ENCODE data around the gene SFT2D3. TPM values are rescaled to one million over a fixed set of nuclear protein-coding genes. Genes with fewer than 3 reads are reported as not detected.

The SFT2D3 gene
- polyA plus RNA-seq, 1 donor from 2014 or later, result 6.2 TPM

DNA sequence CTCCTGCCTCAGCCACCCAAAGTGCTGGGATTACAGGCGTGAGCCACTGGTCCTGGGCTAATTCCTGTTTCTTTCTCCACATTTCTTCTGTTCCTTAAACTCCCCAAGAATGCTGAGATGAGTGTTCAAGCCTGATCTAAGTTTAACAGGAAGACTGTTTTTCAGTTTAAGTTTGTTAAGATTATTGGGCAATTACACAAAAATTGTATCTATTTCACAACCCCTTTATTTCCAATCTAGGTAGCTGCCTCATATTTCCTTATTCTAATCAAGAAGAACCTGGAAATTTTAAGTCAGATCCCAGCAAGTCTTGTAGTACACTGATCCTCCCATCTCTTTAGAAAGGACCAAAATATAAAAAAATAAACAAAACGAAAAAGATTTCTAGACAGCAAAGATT lies 11.7 kb downstream of the SFT2D3 start:
- Histone ChIP-seq H3K9ac (ENCODE audit: low read length) (no peak overlapping the region), H3K9me3 (ENCODE audit: low read length) (no peaks in the 10 kb centered on the region), H3K4me2 (ENCODE audit: low read length) (no peak overlapping the region), H3K4me3 (ENCODE audit: low read length) (no peak overlapping the region), H2AFZ (ENCODE audit: low read depth, low read length) (no peak overlapping the region), H3K27me3 (ENCODE audit: insufficient read depth, low read depth, low read length) (no peaks in the 10 kb centered on the region), H3F3A (ENCODE audit: insufficient read depth, low read length, poor library complexity, severe bottlenecking) (no peaks in the 10 kb centered on the region), H3K36me3 (ENCODE audit: insufficient read depth, low read length) (peaks cover 4% of the 10 kb centered on the region), H3K9me2 (ENCODE audit: insufficient read depth, low read length) (no peaks in the 10 kb centered on the region), H3K79me2 (replicated peaks; ENCODE audit: insufficient read depth, low read length) (no peaks in the 10 kb centered on the region), H4K20me1 (ENCODE audit: insufficient read depth) (no peaks in the 10 kb centered on the region), H3K27ac (ENCODE audit: low read length) (no peak overlapping the region)
- no peak for TF ChIP-seq SMC3 (conservative IDR thresholded peaks at IDR 0.05; ENCODE audit: poor library complexity)
- TF ChIP-seq RAD21 (conservative IDR thresholded peaks at IDR 0.05), result no peak
- TF ChIP-seq, protein P1, sequence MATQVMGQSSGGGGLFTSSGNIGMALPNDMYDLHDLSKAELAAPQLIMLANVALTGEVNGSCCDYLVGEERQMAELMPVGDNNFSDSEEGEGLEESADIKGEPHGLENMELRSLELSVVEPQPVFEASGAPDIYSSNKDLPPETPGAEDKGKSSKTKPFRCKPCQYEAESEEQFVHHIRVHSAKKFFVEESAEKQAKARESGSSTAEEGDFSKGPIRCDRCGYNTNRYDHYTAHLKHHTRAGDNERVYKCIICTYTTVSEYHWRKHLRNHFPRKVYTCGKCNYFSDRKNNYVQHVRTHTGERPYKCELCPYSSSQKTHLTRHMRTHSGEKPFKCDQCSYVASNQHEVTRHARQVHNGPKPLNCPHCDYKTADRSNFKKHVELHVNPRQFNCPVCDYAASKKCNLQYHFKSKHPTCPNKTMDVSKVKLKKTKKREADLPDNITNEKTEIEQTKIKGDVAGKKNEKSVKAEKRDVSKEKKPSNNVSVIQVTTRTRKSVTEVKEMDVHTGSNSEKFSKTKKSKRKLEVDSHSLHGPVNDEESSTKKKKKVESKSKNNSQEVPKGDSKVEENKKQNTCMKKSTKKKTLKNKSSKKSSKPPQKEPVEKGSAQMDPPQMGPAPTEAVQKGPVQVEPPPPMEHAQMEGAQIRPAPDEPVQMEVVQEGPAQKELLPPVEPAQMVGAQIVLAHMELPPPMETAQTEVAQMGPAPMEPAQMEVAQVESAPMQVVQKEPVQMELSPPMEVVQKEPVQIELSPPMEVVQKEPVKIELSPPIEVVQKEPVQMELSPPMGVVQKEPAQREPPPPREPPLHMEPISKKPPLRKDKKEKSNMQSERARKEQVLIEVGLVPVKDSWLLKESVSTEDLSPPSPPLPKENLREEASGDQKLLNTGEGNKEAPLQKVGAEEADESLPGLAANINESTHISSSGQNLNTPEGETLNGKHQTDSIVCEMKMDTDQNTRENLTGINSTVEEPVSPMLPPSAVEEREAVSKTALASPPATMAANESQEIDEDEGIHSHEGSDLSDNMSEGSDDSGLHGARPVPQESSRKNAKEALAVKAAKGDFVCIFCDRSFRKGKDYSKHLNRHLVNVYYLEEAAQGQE (IDR thresholded peaks at IDR 0.05; ENCODE audit: borderline replicate concordance), result no peak
- no peak for TF ChIP-seq TAF1 (IDR thresholded peaks at IDR 0.05; ENCODE audit: low read depth)
- TF ChIP-seq, protein P2, sequence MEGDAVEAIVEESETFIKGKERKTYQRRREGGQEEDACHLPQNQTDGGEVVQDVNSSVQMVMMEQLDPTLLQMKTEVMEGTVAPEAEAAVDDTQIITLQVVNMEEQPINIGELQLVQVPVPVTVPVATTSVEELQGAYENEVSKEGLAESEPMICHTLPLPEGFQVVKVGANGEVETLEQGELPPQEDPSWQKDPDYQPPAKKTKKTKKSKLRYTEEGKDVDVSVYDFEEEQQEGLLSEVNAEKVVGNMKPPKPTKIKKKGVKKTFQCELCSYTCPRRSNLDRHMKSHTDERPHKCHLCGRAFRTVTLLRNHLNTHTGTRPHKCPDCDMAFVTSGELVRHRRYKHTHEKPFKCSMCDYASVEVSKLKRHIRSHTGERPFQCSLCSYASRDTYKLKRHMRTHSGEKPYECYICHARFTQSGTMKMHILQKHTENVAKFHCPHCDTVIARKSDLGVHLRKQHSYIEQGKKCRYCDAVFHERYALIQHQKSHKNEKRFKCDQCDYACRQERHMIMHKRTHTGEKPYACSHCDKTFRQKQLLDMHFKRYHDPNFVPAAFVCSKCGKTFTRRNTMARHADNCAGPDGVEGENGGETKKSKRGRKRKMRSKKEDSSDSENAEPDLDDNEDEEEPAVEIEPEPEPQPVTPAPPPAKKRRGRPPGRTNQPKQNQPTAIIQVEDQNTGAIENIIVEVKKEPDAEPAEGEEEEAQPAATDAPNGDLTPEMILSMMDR (IDR thresholded peaks at IDR 0.05; ENCODE audit: poor library complexity, severe bottlenecking), result no peak
- TF ChIP-seq POLR2AphosphoS5 (IDR thresholded peaks at IDR 0.05), result no peak
- no peak for TF ChIP-seq MXI1 (conservative IDR thresholded peaks at IDR 0.05; ENCODE audit: poor library complexity, severe bottlenecking)
- TF ChIP-seq EP300 (conservative IDR thresholded peaks at IDR 0.05; ENCODE audit: poor library complexity, severe bottlenecking), result no peak
- no peak for TF ChIP-seq EZH2 (IDR thresholded peaks at IDR 0.05; ENCODE audit: borderline replicate concordance, insufficient read depth, low read length, poor library complexity, severe bottlenecking)

DNA sequence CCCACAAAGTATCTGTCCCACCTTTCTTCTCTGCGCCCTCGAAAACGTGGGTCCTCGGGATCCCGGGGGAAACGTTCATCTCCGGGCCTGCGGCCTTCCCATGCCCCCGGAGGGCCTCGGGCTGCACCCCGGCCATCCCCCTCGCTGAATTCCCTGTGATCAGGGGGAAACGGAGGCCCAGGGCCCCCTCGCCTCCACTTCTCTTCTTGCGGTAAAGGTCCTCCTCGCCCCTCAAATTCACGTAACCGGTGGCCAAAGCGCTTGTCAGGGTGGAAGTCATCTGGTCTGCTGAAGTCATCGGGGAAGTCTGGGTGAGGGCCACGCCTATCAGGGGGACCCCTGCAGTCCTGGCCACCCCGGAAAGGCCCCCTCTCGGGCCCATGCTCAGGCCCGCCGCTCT lies 12.3 kb downstream of the SFT2D3 start:
- Histone ChIP-seq H3K9me2 (ENCODE audit: insufficient read depth, low read length) (no peaks in the 10 kb centered on the region), H3K27ac (ENCODE audit: low read length) (no peak overlapping the region), H3K4me3 (ENCODE audit: low read length) (no peak overlapping the region), H4K20me1 (ENCODE audit: insufficient read depth) (no peaks in the 10 kb centered on the region), H3K4me2 (ENCODE audit: low read length) (no peak overlapping the region), H3K9ac (ENCODE audit: low read length) (no peak overlapping the region), H3K27me3 (ENCODE audit: insufficient read depth, low read depth, low read length) (no peaks in the 10 kb centered on the region), H2AFZ (ENCODE audit: low read depth, low read length) (no peak overlapping the region), H3K79me2 (replicated peaks; ENCODE audit: insufficient read depth, low read length) (no peaks in the 10 kb centered on the region), H3K9me3 (ENCODE audit: low read length) (no peaks in the 10 kb centered on the region), H3K36me3 (ENCODE audit: insufficient read depth, low read length) (peaks cover 3% of the 10 kb centered on the region), H3F3A (ENCODE audit: insufficient read depth, low read length, poor library complexity, severe bottlenecking) (no peaks in the 10 kb centered on the region)
- no peak for TF ChIP-seq EZH2 (IDR thresholded peaks at IDR 0.05; ENCODE audit: borderline replicate concordance, insufficient read depth, low read length, poor library complexity, severe bottlenecking)
- TF ChIP-seq, protein P2 (IDR thresholded peaks at IDR 0.05; ENCODE audit: poor library complexity, severe bottlenecking), result no peak
- TF ChIP-seq MXI1 (conservative IDR thresholded peaks at IDR 0.05; ENCODE audit: poor library complexity, severe bottlenecking), result no peak
- no peak for TF ChIP-seq POLR2AphosphoS5 (IDR thresholded peaks at IDR 0.05)
